HepG2 (cell line): ENCODE data around the gene KLRC2. TPM values are rescaled to one million over a fixed set of nuclear protein-coding genes. Genes with fewer than 3 reads are reported as not detected.

ENCODE experiments used
- ATAC-seq: fragments of 200-7000 bp; cut with Tn5 transposase; 3 replicates; pipeline ENCODE4 v1.9.1; 2020; ENCODE audit warnings: mild to moderate bottlenecking, moderate library complexity
- BruUV-seq: library from RNA; stranded (reverse); fragments of 400-500 nt; replicated peaks from 2 replicates; lab custom pipeline; 2021; lab: Mats Ljungman, UMichigan
- CTCF ChIA-PET: fragments of 300-600 bp; formaldehyde crosslinking; extraction: SDS; loops from one replicate; lab custom pipeline; 2021; ENCODE audit warnings: low total read pairs, inconsistent platforms, low intra/inter-chr PET ratio; lab: Yijun Ruan, JAX
- POLR2A ChIA-PET: fragments of 350-600 bp; sonication (Branson Sonifier 250); formaldehyde crosslinking; loops from one replicate; lab custom pipeline; 2020; ENCODE audit warnings: antibody characterized with exemption, inconsistent platforms; lab: Yijun Ruan, JAX
- DNase-seq: peaks from one replicate; pipeline ENCODE4 v3.0.0-alpha.2; 2015; ENCODE audit warnings: low spot score
- FAIRE-seq: peaks from 3 replicates; lab custom pipeline; 2011; peaks lifted over from hg19 to GRCh38; lab: Jason Lieb, UNC
- H2AFZ ChIP-seq: one replicate; pipeline ENCODE4 v1.6.1; 2011; ENCODE audit warnings: low read length, inconsistent platforms
- H3K27ac ChIP-seq: fragments of 300-600 bp; 3 replicates; pipeline ENCODE4 v1.8.0; 2011; ENCODE audit warnings: mixed run types, mild to moderate bottlenecking, mixed read lengths, low read length, inconsistent platforms; ENCODE audit not compliant: insufficient read depth; ENCODE audit errors: extremely low read length
- H3K27me3 ChIP-seq, 2 experiments: fragments of 200-600 bp in 1 of 2; 2 replicates in 1 of 2; 3 replicates in 1 of 2; pipeline versions ENCODE4 v1.6.0 to v1.8.0; 2011; ENCODE audit warnings: low read length in 2 of 2, mild to moderate bottlenecking in 2 of 2, moderate library complexity in 2 of 2, inconsistent platforms in 1 of 2; ENCODE audit not compliant: insufficient read depth in 2 of 2, control insufficient read depth in 1 of 2
- H3K36me3 ChIP-seq, 2 experiments: fragments of 200-600 bp in 1 of 2; replicated peaks in 1 of 2; 2 replicates in 1 of 2; 3 replicates in 1 of 2; pipeline versions ENCODE4 v1.5.1 to v1.8.0; 2011; ENCODE audit warnings: low read length in 2 of 2, inconsistent platforms in 1 of 2; ENCODE audit not compliant: insufficient read depth in 2 of 2, control insufficient read depth in 1 of 2
- H3K4me1 ChIP-seq: 2 replicates; pipeline ENCODE4 v1.5.1; 2012; ENCODE audit warnings: low read length, inconsistent platforms; ENCODE audit not compliant: insufficient read depth
- H3K4me2 ChIP-seq: 2 replicates; pipeline ENCODE4 v1.6.0; 2011; ENCODE audit warnings: low read depth, low read length, inconsistent platforms
- H3K4me3 ChIP-seq, 3 experiments: fragments of 200-600 bp in 1 of 3; sonication (generic), shearing (Covaris generic) in 1 of 3; replicated peaks in 1 of 3; 2 replicates each; pipeline ENCODE4 v1.5.1; 2011 to 2016; ENCODE audit warnings: low read length in 3 of 3, inconsistent platforms in 2 of 3, low read depth in 2 of 3, mild to moderate bottlenecking in 2 of 3, control low read depth in 1 of 3, mixed read lengths in 1 of 3; ENCODE audit not compliant: insufficient read depth in 1 of 3
- H3K79me2 ChIP-seq: one replicate; pipeline ENCODE4 v1.6.1; 2011; ENCODE audit warnings: low read length, inconsistent platforms; ENCODE audit not compliant: insufficient read depth
- H3K9ac ChIP-seq: 2 replicates; pipeline ENCODE4 v1.6.0; 2011; ENCODE audit warnings: mild to moderate bottlenecking, low read depth, low read length, inconsistent platforms; ENCODE audit not compliant: insufficient read depth
- H3K9me3 ChIP-seq: 2 replicates; pipeline ENCODE4 v1.5.1; 2012; ENCODE audit warnings: mild to moderate bottlenecking, low read length
- H4K20me1 ChIP-seq: 2 replicates; pipeline ENCODE4 v1.6.0; 2011; ENCODE audit warnings: inconsistent platforms, mild to moderate bottlenecking, low read length, moderate library complexity; ENCODE audit not compliant: insufficient read depth
- AGO1 ChIP-seq: fragments of 200-400 bp; formaldehyde crosslinking; IDR thresholded peaks from 2 replicates; pipeline ENCODE4 v1.6.1; 2017; ENCODE audit warnings: mild to moderate bottlenecking, low read depth, low read length, moderate library complexity; ENCODE audit not compliant: poor library complexity, severe bottlenecking
- ARID2 ChIP-seq: sonication (generic); formaldehyde crosslinking; IDR thresholded peaks from 2 replicates; pipeline ENCODE4 v1.8.1; 2022; ENCODE audit warnings: mild to moderate bottlenecking, missing genetic modification reagents, borderline replicate concordance
- FOXJ3 ChIP-seq: sonication (generic); formaldehyde crosslinking; IDR thresholded peaks from 2 replicates; pipeline ENCODE4 v1.4.0; 2020; ENCODE audit warnings: missing genetic modification reagents, mild to moderate bottlenecking, borderline replicate concordance
- GATAD2A ChIP-seq: IDR thresholded peaks from 2 replicates; pipeline ENCODE4 v1.6.1; 2016
- HNRNPL ChIP-seq: fragments of 200-400 bp; formaldehyde crosslinking; IDR thresholded peaks from 2 replicates; pipeline ENCODE4 v1.6.1; 2017; ENCODE audit warnings: mild to moderate bottlenecking, low read depth, low read length
- ISL2 ChIP-seq: sonication (generic); formaldehyde crosslinking; IDR thresholded peaks from 2 replicates; pipeline ENCODE4 v1.5.0; 2020; ENCODE audit warnings: missing genetic modification reagents
- JUN ChIP-seq: sonication (generic); formaldehyde crosslinking; IDR thresholded peaks from 2 replicates; pipeline ENCODE4 v1.4.0; 2020; ENCODE audit warnings: mild to moderate bottlenecking, missing genetic modification reagents
- RORA ChIP-seq: sonication (generic); formaldehyde crosslinking; IDR thresholded peaks from 2 replicates; pipeline ENCODE4 v1.5.0; 2020; ENCODE audit warnings: mild to moderate bottlenecking, missing genetic modification reagents, moderate library complexity
- SOX5 ChIP-seq: IDR thresholded peaks from 2 replicates; pipeline ENCODE4 v1.6.1; 2016; ENCODE audit warnings: borderline replicate concordance
- SRSF1 ChIP-seq: fragments of 200-400 bp; formaldehyde crosslinking; optimal IDR thresholded peaks from 2 replicates; pipeline ENCODE3; 2017; ENCODE audit warnings: mild to moderate bottlenecking, low read depth, low read length, moderate library complexity
- ZNF326 ChIP-seq: sonication (generic); formaldehyde crosslinking; IDR thresholded peaks from 2 replicates; pipeline ENCODE4 v1.4.0; 2020; ENCODE audit warnings: missing genetic modification reagents, borderline replicate concordance
- ZNF766 ChIP-seq: sonication (generic); formaldehyde crosslinking; IDR thresholded peaks from 2 replicates; pipeline ENCODE4 v1.5.0; 2020; ENCODE audit warnings: missing genetic modification reagents, borderline replicate concordance
- WGBS: methylation state at CpG from one replicate; pipeline ENCODE4 v1.1.6; 2017; ENCODE audit warnings: low lambda C conversion rate; 5-methylcytosine and 5-hydroxymethylcytosine counted together
- in situ Hi-C: cut with HindIII; loops from 2 replicates; pipeline ENCODE4 v1.10.0; 2017; ENCODE audit warnings: low pct_unique_long_range_greater_than_20kb; ENCODE audit not compliant: extremely low pct_ligation_motif_present
- intact Hi-C: fragments of 100-400 bp; cut with micrococcal nuclease; formaldehyde crosslinking; loops from one replicate; pipeline ENCODE4 v1.10.0; 2022; ENCODE audit not compliant: unreplicated experiment
- polyA plus RNA-seq, 8 experiments: library from polyadenylated mRNA; depleted of rRNA in 3 of 8; stranded (reverse) in 7 of 8; unstranded in 1 of 8; fragments of >200 nt; fragmentation: Illumina TruSeq in 4 of 8; extraction: Trizol in 4 of 8; gene quantifications; 2 replicates each; pipeline versions ENCODE4 v1.2.1 to v1.2.3, GENCODE V29; 2011 to 2016; ENCODE audit warnings: low read depth in 4 of 8, missing spikeins in 1 of 8, mixed read lengths in 1 of 8; ENCODE audit not compliant: insufficient read depth in 1 of 8
- total RNA-seq, 5 experiments: library from RNA; depleted of rRNA; stranded (reverse); fragments of >200 nt; fragmentation: Illumina TruSeq; extraction: Trizol; gene quantifications; 2 replicates each; pipeline ENCODE4 v1.2.3, GENCODE V29; 2016; ENCODE audit warnings: low read depth in 1 of 5
- TF ChIP-seq, protein P1 (sequence below): sonication (generic); formaldehyde crosslinking; IDR thresholded peaks from 2 replicates; pipeline ENCODE4 v1.9.0; 2021; ENCODE audit warnings: missing genetic modification reagents, borderline replicate concordance
- TF ChIP-seq, protein P2 (sequence below): sonication (generic); formaldehyde crosslinking; conservative IDR thresholded peaks from 2 replicates; pipeline ENCODE4 v1.8.0; 2022; ENCODE audit warnings: missing genetic modification reagents
- TF ChIP-seq, protein P3 (sequence below): sonication (generic); formaldehyde crosslinking; IDR thresholded peaks from 2 replicates; pipeline ENCODE4 v1.4.0; 2020; ENCODE audit warnings: missing genetic modification reagents

The KLRC2 gene
- total and polyA plus RNA-seq, 2 of the 13 experiments (the other 11 are each of a cell fraction or from before 2014, with no cell fraction given) = 0.20 to 0.49 TPM

DNA sequence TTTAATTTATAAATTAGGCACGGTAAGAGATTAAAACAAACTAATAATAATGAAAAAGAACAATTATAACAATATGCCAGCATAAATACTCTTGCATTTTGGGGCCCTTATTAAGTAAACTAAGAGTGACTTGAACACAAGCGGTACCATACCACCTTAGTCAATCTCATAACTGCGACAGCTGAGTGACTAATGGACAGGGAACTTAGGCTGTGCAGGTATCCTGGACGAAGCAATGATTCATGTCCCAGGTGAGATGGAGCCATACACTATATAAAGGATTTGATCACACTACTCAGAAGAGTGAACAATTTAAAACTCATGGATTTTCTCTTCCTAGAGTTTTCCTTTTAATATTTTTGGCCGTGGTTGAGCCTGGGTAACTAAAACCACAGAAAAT is 30.5 kb downstream of the KLRC2 start:
- H3K4me1 ChIP-seq = no peaks in the 10 kb centered on the region
- no peak overlapping the region for H3K27ac ChIP-seq
- H3K36me3 ChIP-seq = no peaks in the 10 kb centered on the region
- DNase-seq (no peak), FAIRE-seq (no peak), ATAC-seq (no peak)
- intact Hi-C loops (no loop called here), in situ Hi-C loops (no loop called here)
- H3K4me2 ChIP-seq = no peak overlapping the region
- no peak overlapping the region for H2AFZ ChIP-seq
- TF ChIP-seq GATAD2A (no peak), ARID2 (CRISPR knock-in tag) (no peak), ZNF766 (CRISPR knock-in tag) (no peak), FOXJ3 (CRISPR knock-in tag) (no peak), AGO1 (no peak), SRSF1 (no peak), HNRNPL (no peak), ZNF326 (CRISPR knock-in tag) (no peak), SOX5 (no peak), JUN (CRISPR knock-in tag) (no peak), ISL2 (CRISPR knock-in tag) (no peak), RORA (no peak)
- TF ChIP-seq, protein P1, sequence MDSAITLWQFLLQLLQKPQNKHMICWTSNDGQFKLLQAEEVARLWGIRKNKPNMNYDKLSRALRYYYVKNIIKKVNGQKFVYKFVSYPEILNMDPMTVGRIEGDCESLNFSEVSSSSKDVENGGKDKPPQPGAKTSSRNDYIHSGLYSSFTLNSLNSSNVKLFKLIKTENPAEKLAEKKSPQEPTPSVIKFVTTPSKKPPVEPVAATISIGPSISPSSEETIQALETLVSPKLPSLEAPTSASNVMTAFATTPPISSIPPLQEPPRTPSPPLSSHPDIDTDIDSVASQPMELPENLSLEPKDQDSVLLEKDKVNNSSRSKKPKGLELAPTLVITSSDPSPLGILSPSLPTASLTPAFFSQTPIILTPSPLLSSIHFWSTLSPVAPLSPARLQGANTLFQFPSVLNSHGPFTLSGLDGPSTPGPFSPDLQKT (CRISPR knock-in tag) = no peak
- TF ChIP-seq, protein P2, sequence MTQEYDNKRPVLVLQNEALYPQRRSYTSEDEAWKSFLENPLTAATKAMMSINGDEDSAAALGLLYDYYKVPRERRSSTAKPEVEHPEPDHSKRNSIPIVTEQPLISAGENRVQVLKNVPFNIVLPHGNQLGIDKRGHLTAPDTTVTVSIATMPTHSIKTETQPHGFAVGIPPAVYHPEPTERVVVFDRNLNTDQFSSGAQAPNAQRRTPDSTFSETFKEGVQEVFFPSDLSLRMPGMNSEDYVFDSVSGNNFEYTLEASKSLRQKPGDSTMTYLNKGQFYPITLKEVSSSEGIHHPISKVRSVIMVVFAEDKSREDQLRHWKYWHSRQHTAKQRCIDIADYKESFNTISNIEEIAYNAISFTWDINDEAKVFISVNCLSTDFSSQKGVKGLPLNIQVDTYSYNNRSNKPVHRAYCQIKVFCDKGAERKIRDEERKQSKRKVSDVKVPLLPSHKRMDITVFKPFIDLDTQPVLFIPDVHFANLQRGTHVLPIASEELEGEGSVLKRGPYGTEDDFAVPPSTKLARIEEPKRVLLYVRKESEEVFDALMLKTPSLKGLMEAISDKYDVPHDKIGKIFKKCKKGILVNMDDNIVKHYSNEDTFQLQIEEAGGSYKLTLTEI (CRISPR knock-in tag) = no peak
- TF ChIP-seq, protein P3, sequence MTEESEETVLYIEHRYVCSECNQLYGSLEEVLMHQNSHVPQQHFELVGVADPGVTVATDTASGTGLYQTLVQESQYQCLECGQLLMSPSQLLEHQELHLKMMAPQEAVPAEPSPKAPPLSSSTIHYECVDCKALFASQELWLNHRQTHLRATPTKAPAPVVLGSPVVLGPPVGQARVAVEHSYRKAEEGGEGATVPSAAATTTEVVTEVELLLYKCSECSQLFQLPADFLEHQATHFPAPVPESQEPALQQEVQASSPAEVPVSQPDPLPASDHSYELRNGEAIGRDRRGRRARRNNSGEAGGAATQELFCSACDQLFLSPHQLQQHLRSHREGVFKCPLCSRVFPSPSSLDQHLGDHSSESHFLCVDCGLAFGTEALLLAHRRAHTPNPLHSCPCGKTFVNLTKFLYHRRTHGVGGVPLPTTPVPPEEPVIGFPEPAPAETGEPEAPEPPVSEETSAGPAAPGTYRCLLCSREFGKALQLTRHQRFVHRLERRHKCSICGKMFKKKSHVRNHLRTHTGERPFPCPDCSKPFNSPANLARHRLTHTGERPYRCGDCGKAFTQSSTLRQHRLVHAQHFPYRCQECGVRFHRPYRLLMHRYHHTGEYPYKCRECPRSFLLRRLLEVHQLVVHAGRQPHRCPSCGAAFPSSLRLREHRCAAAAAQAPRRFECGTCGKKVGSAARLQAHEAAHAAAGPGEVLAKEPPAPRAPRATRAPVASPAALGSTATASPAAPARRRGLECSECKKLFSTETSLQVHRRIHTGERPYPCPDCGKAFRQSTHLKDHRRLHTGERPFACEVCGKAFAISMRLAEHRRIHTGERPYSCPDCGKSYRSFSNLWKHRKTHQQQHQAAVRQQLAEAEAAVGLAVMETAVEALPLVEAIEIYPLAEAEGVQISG = no peak
- 30% methylated on average over 5 of the region's 5 CpGs for WGBS
- no TSS peak for BruUV-seq
- POLR2A ChIA-PET = no interaction called here
- CTCF ChIA-PET = no interaction called here
- H3K9me3 ChIP-seq = no peaks in the 10 kb centered on the region
- no peak overlapping the region for H3K4me3 ChIP-seq
- no peak overlapping the region for H3K9ac ChIP-seq
- no peaks in the 10 kb centered on the region for H3K79me2 ChIP-seq
- H3K27me3 ChIP-seq = no peaks in the 10 kb centered on the region
- no peaks in the 10 kb centered on the region for H4K20me1 ChIP-seq
